Uterus (tissue), 4 donors: ENCODE data around the gene PPEF2. TPM values are rescaled to one million over a fixed set of nuclear protein-coding genes. Genes with fewer than 3 reads are reported as not detected.

Source experiments
- DNase-seq, 2 donors: peaks; one replicate each; pipeline ENCODE4 v3.0.0-alpha.2; 2019 to 2020
- H3K27ac ChIP-seq, 2 donors: fragments of 200-600 bp; sonication (generic); 1 replicate in 1 of 2; 2 replicates in 1 of 2; pipeline ENCODE4 v1.5.1; 2016 to 2018
- H3K27me3 ChIP-seq, 2 donors: fragments of 200-600 bp; sonication (generic); one replicate each; pipeline ENCODE4 v1.5.1; 2018 to 2019; ENCODE audit warnings: control low read depth in 1 of 2
- H3K36me3 ChIP-seq, 2 donors: fragments of 200-600 bp; sonication (generic); one replicate each; pipeline ENCODE4 v1.5.1; 2019; ENCODE audit warnings: control low read depth in 1 of 2
- H3K4me1 ChIP-seq, 2 donors: fragments of 200-600 bp; sonication (generic); one replicate each; pipeline ENCODE4 v1.5.1; 2018 to 2019; ENCODE audit warnings: control low read depth in 1 of 2
- H3K4me3 ChIP-seq, 2 donors: fragments of 200-600 bp; sonication (generic); 1 replicate in 1 of 2; 2 replicates in 1 of 2; pipeline ENCODE4 v1.5.1; 2018 to 2019; ENCODE audit warnings: mild to moderate bottlenecking in 1 of 2
- H3K9me3 ChIP-seq, 2 donors: fragments of 200-600 bp; sonication (generic); one replicate each; pipeline ENCODE4 v1.5.1; 2019; ENCODE audit warnings: control low read depth in 1 of 2
- CTCF ChIP-seq, 4 experiments: fragments of 200-600 bp in 2 of 4; fragments of 450-650 bp in 2 of 4; sonication (generic) in 2 of 4; IDR thresholded peaks; one replicate each; pipeline ENCODE4 v1.5.1; 2016 to 2019; ENCODE audit warnings: antibody characterized with exemption in 4 of 4, mild to moderate bottlenecking in 2 of 4, moderate library complexity in 1 of 4
- POLR2A ChIP-seq, 2 donors: fragments of 450-650 bp; IDR thresholded peaks; one replicate each; pipeline ENCODE4 v1.6.1; 2016; ENCODE audit warnings: antibody characterized with exemption in 2 of 2, mild to moderate bottlenecking in 1 of 2, moderate library complexity in 1 of 2
- intact Hi-C: fragments of 100-400 bp; cut with DNase I; formaldehyde crosslinking; loops from one replicate; pipeline ENCODE4 v1.15.1; 2023; ENCODE audit warnings: low total_unique reads
- total RNA-seq, 4 donors: library from RNA; depleted of rRNA in 3 of 4; stranded (reverse); fragments of >200 nt in 3 of 4; gene quantifications; one replicate each; pipeline versions ENCODE4 v1.1.0 to v1.2.4, GENCODE V29; 2014 to 2023
- donor health status: DM: yes; HTN: yes; CAD: no.

Gene PPEF2
- total RNA-seq, 4 donors from 2014 or later: 0.09 TPM; not detected in 3

GRCh38 chr4:75834772-75835154, 67.5 kb downstream of the PPEF2 start:
- no peak for DNase-seq
- Histone ChIP-seq H3K36me3 (no peaks in the 10 kb centered on the region), H3K9me3 (no peaks in the 10 kb centered on the region), H3K27me3 (no peaks in the 10 kb centered on the region), H3K4me1 (no peaks in the 10 kb centered on the region), H3K27ac (no peak overlapping the region), H3K4me3 (no peak overlapping the region)
- no peak for TF ChIP-seq POLR2A (IDR thresholded peaks at IDR 0.05)
- no peak for TF ChIP-seq CTCF (IDR thresholded peaks at IDR 0.05)
- intact Hi-C loops: no loop called here

- H3K9me3 ChIP-seq: no peaks in the 10 kb centered on the region
Measured at GRCh38 chr4:75834095-75834771, 68.0 kb downstream of the PPEF2 start.

GRCh38 chr4:75831856-75832405, 70.3 kb downstream of the PPEF2 start:
- Histone ChIP-seq H3K9me3 (no peaks in the 10 kb centered on the region), H3K4me1 (no peaks in the 10 kb centered on the region), H3K36me3 (no peaks in the 10 kb centered on the region), H3K27ac (no peak overlapping the region), H3K4me3 (no peak overlapping the region), H3K27me3 (no peaks in the 10 kb centered on the region)
- DNase-seq: no peak
- intact Hi-C loops: no loop called here
- no peak for TF ChIP-seq CTCF (IDR thresholded peaks at IDR 0.05)
- no peak for TF ChIP-seq POLR2A (IDR thresholded peaks at IDR 0.05)

More at GRCh38 chr4:75834095-75834771, 68.0 kb downstream of the PPEF2 start:
- H3K4me3 ChIP-seq: no peak overlapping the region
- no peaks in the 10 kb centered on the region for H3K27me3 ChIP-seq
- no peaks in the 10 kb centered on the region for H3K4me1 ChIP-seq
- intact Hi-C loops: no loop called here
- no peaks in the 10 kb centered on the region for H3K36me3 ChIP-seq
- TF ChIP-seq CTCF (IDR thresholded peaks at IDR 0.05) (no peak), POLR2A (IDR thresholded peaks at IDR 0.05) (no peak)
- no peak for DNase-seq
- H3K27ac ChIP-seq: no peak overlapping the region

GRCh38 chr4:75830906-75831305, 71.3 kb downstream of the PPEF2 start:
- no peaks in the 10 kb centered on the region for H3K27me3 ChIP-seq
- H3K4me3 ChIP-seq: no peak overlapping the region
- H3K9me3 ChIP-seq: no peaks in the 10 kb centered on the region
- H3K27ac ChIP-seq: no peak overlapping the region
- DNase-seq: no peak
- intact Hi-C loops: no loop called here
- no peaks in the 10 kb centered on the region for H3K36me3 ChIP-seq
- no peak for TF ChIP-seq CTCF (IDR thresholded peaks at IDR 0.05)
- TF ChIP-seq POLR2A (IDR thresholded peaks at IDR 0.05): no peak
- H3K4me1 ChIP-seq: no peaks in the 10 kb centered on the region

GRCh38 chr4:75823812-75824211, 78.4 kb downstream of the PPEF2 start:
- H3K27ac ChIP-seq: no peak overlapping the region
- intact Hi-C loops: no loop called here
- H3K9me3 ChIP-seq: no peaks in the 10 kb centered on the region
- no peaks in the 10 kb centered on the region for H3K27me3 ChIP-seq
- no peaks in the 10 kb centered on the region for H3K4me1 ChIP-seq
- no peak for DNase-seq
- no peak overlapping the region for H3K4me3 ChIP-seq
- no peaks in the 10 kb centered on the region for H3K36me3 ChIP-seq
- TF ChIP-seq POLR2A (IDR thresholded peaks at IDR 0.05) (no peak), CTCF (IDR thresholded peaks at IDR 0.05) (no peak)
